HUDEP-2 (cell line): ENCODE results near the gene WDR18.

Experiments used
- DNase-seq, 76 experiments: peaks; one replicate each; lab custom pipeline; 2025; ENCODE audit not compliant: unreplicated experiment in 76 of 76; lab: John Stamatoyannopoulos, UW

WDR18 gene

GRCh38 chr19:963486-963951 lies 20.6 kb upstream of the WDR18 start:
- DNase-seq: no peak

DNA sequence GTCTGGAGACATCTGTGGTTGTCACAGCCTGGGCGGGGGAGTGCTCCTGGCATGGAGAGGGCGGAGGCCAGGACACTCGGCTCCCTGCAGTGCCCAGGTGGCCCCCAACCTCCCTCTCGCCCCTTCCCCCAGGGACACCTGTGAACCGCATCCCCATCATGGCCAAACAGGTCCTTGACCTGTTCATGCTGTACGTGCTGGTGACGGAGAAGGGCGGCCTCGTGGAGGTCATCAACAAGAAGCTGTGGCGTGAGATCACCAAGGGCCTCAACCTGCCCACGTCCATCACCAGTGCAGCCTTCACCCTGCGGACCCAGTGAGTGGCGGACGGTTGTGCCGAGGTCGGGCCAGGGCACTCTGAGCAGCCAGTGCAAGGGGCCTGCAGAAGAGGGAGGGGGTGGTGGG lies 20.0 kb upstream of the WDR18 start:
- DNase-seq: no peak

DNA sequence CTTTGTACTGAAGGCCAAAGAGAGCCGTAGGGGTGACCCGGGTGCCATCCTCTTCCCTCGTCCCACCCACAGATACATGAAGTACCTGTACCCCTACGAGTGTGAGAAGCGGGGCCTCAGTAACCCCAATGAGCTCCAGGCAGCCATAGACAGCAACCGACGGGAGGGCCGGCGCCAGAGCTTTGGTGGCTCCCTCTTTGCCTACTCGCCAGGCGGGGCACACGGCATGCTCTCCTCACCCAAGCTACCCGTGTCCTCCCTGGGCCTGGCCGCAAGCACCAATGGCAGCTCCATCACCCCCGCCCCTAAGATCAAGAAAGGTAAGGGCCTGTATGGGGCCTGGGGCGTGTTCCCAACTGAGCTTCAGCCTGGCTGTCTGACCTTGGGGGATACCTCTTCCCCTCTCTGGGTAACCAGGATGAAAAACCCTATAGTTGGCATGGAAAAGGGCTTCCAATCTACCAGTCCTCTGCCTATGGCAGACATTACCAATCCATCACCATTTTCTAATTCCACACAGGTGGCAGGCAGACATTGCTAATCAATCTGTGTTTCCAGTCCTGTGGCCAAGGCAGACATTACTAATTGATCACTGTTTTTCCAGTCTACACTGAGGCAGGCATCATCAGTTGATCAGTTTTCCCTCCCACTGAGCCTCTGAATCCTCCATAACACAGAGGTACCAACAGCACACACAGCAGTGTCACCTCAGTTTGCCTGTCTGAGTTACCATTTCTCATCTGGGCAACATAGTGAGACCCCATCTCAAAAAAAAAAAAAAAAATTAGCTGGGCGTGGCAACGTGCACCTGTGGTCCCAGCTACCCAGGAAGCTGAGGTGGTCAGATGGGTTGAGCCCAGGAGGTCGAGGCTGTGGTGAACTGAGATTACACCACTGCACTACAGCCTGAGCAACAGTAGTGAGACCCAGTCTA lies 19.1 kb upstream of the WDR18 start:
- DNase-seq: peak in 1 of 76 experiments; percentile 2

DNA sequence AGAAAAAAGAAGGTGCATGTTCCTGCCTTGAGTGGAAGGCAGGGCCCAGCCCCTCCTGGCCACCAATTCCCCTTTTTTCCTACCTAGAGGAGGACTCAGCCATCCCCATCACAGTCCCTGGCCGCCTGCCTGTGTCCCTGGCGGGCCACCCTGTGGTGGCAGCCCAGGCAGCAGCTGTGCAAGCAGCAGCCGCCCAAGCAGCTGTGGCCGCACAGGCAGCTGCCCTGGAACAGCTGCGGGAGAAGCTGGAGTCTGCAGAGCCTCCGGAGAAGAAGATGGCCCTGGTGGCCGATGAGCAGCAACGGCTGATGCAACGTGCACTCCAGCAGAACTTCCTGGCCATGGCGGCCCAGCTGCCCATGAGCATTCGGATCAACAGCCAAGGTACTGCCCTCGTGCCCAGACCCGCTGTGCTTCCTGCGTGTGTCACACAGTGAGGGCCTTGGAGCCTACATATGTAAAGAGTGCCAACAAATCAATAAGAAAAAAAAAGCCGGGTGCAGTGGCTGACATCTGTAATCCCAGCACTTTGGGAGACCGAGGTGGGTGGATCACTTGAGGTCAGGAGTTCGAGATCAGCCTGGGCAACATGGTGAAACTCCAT lies 17.6 kb upstream of the WDR18 start:
- DNase-seq: no peak

DNA sequence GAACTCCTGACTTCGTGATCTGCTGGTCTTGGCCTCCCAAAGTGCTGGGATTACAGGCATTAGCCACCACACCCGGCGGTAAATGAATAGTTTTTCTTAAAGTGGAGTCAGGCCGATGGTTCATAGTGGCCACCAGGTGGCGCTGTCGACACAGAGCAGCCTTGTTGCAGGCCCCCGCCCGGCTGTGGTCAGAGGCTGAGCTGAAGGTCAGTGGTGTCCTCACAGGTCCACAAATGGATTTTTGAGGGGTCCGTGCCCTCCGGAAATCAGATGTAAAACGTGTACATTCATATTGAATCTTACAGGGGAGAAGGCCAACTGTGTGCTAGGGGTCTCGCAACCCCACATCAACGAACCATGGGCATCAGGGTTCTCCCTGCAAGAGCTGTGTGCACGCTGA lies 13.4 kb upstream of the WDR18 start:
- peak in 1 of 76 experiments; percentile 6 for DNase-seq

- no peak for DNase-seq
Observed at GRCh38 chr19:971795-972194, 12.3 kb upstream of the WDR18 start.

GRCh38 chr19:972281-972680 lies 11.9 kb upstream of the WDR18 start:
- DNase-seq: no peak

DNA sequence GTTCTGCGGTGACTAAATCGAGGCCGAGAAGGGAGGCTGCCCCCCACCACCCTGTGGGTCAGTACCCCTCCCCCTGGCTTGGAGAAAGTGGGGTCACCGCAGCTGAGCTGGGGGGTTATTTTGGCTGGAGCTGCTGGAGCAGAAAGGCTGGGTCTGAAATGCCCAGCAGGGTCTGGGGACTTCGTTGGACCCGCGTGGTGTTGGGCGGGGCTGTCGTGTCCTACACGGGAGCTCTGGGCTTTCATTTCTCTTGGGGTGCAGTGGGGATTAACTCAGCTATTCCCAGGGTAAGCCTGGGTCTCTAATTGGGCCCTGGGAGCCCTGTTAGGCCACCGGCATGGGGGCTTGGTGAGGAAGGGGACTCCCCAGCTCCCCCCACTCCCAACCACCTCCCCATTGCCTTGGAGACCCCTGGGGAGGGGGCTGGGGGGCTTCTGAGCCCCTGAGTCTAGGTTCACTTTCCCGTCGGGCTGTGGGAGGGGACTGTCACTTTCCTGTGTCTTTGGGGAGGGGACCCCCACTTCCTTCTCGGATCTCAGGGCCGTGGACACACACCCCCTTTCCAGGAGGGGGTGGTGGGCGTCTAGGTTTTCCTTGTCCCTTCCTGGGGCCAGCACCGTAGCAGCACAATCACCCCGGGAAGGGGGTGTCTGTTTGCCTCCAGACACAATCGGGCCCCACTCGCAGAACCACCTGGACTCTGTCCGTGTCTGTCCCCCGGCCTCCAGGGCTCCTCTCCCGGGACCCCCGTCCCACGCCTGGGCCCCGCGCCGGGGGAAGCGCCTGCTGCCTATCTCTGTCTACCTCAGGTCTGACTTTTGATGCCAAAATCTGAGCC lies 10.2 kb upstream of the WDR18 start:
- no peak for DNase-seq

- no peak for DNase-seq
Observed at GRCh38 chr19:974564-975257, 9.4 kb upstream of the WDR18 start.

DNA sequence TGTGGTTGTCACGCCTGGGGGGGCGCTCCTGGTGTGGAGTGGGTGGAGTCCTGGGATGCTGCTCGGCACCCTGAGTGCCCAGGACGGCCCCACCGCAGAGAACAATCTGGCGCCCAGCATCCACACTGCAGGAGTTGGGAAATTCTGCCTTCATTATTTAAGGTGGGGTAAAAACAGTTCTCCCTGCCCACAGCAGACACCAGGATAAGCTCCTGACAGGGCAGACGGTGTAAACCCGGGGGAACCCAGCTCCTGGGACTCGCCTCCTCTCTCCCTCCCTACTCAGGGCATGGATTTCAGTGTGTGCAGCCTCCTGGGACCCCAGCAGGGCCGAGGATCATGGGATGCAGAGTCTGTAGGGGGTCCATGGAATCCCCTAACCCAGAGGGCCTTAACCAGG lies 7.7 kb upstream of the WDR18 start:
- DNase-seq: no peak

GRCh38 chr19:977058-977464 lies 7.1 kb upstream of the WDR18 start:
- DNase-seq: no peak

- DNase-seq: no peak
Observed at GRCh38 chr19:979318-979741, 4.8 kb upstream of the WDR18 start.

DNA sequence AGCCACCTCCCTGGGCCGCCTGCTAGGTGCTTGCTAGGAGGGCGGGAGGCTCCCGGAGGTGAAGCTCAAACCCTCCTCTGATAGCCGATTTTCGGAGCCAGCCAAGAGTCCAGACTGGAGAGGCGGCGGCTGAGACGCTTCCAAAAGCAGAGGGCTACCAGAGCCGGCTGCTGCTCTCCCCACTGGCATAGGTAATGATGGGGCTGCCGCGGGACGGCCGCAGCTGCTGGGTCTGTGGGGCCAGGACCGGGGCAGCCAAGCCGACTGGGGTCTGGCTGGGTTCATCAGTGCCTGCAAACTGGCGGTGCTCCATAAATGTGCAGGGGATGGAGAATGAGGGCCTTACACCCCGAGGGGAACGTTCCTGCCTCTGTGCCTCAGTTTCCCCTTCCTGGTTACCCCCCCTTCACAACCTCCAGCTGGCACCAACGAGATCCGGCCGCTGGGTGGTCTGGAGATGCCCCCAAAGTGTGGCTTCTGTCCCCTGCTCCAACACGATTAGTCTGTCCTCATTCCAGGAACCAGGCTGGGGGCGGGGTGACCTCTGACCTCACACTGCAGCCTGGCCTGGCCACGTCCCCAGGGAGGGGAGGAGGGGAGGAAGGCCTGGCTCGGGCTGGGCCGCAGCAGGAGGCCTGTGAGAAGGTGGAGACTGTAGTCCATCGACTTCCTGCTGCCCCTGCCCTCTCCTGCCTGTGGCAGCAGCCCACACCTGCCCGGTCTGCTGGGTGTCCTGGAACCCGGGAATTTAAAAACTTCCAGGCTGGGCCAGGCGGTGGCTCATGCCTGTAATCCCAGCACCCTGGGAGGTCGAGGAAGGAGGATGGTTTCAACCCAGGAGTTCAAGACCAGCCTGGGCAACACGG lies 3.8 kb upstream of the WDR18 start:
- peak in 1 of 76 experiments; percentile 14 for DNase-seq

GRCh38 chr19:982567-983170 lies 1.5 kb upstream of the WDR18 start:
- peak in 57 of 76 experiments; percentile 11 to 86 (median 65) for DNase-seq

GRCh38 chr19:986083-986482 lies 1.9 kb downstream of the WDR18 start:
- no peak for DNase-seq

DNA sequence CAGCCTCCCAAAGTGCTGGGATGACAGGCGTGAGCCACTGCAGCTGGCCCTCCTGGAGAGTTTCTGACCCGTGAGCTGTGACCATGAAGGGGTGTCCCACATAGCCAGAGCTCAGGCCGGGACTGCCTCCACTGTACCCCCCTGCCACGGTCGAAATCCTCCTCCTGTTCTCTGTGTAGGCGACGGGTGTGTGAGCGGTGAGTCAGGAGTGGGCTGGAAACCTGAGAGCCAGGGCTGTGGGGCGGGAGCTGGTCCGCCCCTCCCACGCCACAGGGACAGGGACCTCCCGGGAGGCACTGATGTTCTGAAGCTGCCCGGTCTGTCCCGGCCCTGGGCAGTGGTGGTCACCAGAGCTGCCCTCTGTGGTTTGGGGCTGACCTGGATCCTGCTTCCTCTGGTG lies 3.9 kb downstream of the WDR18 start:
- DNase-seq: no peak

- DNase-seq: no peak
Observed at GRCh38 chr19:988510-988909, 4.4 kb downstream of the WDR18 start.

DNA sequence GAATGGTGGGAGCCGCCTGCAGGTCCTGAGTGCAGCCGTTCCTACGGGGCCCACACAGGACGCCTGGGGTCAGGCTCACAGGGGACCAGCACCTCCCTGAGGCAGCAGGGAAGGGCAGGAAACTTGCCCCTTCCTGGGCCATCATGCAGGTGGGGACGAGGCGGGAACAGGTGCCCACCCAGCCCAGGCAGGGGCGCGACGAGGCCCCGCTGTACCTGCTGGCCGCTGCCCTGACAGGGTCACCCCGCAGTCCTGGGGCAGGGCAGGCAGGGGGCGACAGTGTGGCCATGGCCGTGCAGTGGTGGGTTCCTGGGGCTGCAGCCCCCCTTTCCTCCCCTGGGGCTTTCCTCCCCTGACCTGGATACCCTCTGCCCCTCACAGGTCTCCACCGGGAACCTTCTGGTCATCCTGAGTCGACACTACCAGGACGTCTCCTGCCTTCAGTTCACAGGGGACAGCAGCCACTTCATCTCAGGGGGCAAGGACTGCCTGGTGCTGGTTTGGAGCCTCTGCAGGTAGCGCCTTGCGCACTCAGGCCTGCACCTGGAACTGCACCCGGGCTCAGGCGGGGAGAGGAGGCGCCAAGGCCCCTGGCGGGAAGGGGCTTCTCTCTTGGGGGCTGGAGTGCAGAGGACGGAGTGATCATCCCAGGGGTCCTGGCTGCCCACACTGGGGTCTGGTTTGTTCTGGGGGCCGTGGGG lies 5.4 kb downstream of the WDR18 start:
- DNase-seq: no peak
